GM10847 (cell line): ENCODE results near the gene GNG2.

Source experiments
- POLR2A ChIP-seq: IDR thresholded peaks from 2 replicates; pipeline ENCODE4 v1.6.1; 2011; ENCODE audit not compliant: insufficient read length; ENCODE audit errors: extremely low read depth

GNG2 gene

DNA sequence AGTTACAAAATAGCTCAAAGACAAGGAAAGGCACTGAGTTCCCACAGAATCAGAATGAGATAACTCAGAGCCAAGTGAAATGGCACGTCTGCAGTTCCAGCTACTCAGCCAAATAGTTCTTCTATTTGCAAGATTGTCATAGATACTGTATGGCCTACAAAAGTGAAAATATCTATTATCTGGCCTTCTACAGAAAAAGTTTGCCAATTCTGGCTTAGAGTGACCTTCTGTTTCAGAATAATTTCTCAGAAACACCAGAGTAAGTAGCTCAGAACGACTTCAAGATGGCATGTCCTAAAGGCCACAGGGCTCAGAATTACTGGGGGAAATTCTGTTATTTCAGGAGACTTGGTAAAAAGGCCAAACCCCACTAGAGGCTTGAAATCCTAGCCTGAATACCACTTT lies 118.3 kb downstream of the GNG2 start:
- no peak for TF ChIP-seq POLR2A

GRCh38 chr14:51979088-51979709 lies 118.8 kb downstream of the GNG2 start:
- no peak for TF ChIP-seq POLR2A

GRCh38 chr14:51981218-51981854 lies 120.9 kb downstream of the GNG2 start:
- no peak for TF ChIP-seq POLR2A

GRCh38 chr14:51988221-51988620 lies 127.8 kb downstream of the GNG2 start:
- TF ChIP-seq POLR2A = no peak

- TF ChIP-seq POLR2A = peak; percentile 87
These were observed 129.2 kb downstream of the GNG2 start, which contains the start of gene RTRAF for GRCh38 chr14:51989293-51990234. Gene RTRAF, plus strand, starts transcription at chr14:51989546. Its CDS starts 94 bp downstream, at chr14:51989640.

- no peak for TF ChIP-seq POLR2A
These were observed 130.1 kb downstream of the GNG2 start for GRCh38 chr14:51990488-51990887.

DNA sequence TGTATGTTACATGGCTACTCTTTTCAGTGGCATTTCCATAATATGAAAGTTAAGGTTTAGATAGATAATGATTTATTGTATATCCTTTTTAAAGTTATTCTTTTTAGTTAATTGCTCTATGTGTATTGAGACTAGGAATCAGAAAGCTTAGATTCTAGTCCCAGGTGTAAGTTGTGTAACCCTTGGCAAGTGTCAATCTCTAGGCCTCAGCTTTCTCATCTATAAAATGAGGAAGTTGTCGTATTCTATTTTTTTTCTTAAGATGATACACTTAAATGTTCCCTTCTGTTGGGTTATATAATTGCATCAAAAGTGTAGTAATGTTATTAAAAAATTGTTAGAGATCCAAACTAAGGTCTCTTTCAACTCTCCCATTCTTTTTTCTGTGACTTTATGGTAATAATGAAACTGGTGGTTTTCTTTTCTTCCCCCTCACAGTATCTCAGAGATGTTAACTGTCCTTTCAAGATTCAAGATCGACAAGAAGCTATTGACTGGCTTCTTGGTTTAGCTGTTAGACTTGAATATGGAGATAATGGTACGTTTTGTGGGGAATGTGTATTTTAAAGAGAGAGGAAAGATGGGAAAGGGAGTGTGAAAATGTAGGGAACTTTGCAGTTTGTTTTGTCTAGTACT lies 133.0 kb downstream of the GNG2 start:
- TF ChIP-seq POLR2A = no peak

DNA sequence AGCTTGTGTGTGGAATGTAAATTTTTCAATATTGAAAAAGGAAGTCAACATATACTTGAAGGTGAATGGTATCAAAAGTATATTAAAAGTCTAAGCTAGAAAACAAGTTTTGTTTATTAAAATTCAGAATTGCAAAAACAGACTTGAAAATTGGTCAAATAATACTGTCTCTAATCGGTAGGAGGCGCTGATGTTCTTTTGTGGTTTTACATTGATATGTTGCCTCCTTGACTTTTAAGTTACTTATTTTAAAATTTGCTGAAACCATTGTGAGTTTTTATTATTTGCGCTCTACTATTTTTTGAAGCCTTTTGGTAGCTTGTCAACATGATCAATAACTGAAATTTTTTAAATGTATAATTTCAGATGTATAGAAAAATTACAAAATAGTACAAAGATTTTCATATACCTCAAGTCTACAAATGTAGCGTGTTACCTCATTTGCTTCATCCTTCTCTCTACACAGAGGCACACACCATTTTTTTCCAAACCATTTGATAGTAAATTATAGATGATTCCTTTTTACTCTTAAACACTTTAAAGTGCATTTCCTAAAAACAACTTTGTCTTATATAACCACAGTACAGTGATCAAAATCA lies 135.8 kb downstream of the GNG2 start:
- no peak for TF ChIP-seq POLR2A

GRCh38 chr14:51998348-51998747 lies 137.9 kb downstream of the GNG2 start:
- no peak for TF ChIP-seq POLR2A

GRCh38 chr14:51999084-51999483 lies 138.7 kb downstream of the GNG2 start:
- no peak for TF ChIP-seq POLR2A

DNA sequence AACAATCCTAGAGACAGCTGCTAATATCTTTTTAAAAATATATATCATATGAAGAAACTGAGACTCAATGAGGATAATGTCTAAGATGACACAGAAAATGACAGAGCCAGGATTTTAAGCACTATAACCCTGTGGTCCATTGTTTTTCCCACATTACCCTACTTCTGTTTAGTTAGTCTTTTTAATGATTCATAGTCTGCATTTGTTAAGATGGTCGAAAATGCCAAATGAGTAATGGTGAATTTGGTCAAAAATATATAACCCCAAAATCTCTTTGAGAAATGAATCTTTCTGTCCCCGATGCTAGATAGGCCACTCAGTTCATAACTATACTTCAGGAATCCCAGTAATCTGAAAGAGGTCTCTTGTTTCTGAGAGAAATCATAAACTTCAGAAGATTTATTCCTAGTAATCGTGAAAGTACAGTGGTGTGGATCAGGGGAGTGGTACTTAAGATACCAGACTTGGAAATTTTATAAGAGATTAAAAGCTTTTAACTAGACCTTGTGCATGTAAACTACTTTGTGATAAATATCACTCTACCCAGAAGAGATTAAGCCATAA lies 139.7 kb downstream of the GNG2 start:
- TF ChIP-seq POLR2A = no peak

DNA sequence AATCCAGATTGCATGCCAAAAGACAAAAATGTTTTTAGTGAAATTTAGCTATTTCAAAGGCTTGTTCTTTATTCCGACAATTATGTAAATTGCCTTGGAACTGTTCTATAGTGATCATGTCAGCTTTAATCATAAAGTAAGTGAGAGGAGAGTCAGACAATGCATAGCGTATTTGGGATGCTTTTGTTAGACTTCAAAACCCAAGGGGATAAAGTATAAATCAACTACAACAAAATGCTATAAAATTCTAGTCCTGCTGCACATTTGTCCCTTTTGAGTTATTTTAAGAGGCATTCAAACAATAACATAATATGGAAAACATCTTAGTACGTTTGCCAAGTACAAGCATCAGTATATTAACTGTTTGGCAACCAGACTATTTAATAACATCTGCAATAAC lies 140.3 kb downstream of the GNG2 start:
- TF ChIP-seq POLR2A = no peak

- no peak for TF ChIP-seq POLR2A
These were observed 142.1 kb downstream of the GNG2 start for GRCh38 chr14:52002542-52002941.

DNA sequence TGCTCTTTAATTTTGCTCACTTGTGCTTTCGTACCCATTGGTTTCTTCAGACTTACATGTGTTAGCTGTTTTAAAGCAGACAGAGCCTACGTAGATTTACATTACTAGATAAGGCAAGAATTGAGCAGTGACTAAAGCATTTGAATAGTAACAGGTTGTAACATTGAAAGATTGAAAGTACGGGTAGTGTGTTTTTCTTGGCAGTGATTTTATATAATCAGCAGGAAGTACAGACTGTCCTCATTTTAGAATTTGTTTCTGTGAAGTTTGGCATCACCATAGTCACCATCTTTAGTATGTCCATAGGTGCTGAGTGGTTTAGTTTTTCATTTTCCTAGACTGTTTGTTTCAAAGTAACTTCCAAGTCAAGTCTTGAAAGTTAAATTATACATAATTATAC lies 142.9 kb downstream of the GNG2 start:
- no peak for TF ChIP-seq POLR2A

GRCh38 chr14:52005625-52006024 lies 145.2 kb downstream of the GNG2 start:
- TF ChIP-seq POLR2A = no peak
